Activated CD8-positive, alpha-beta memory T cell treated with anti-CD3 and anti-CD28 coated beads for 48 hours (primary cell): ENCODE data around the gene PRSS50.
"Not testable (repeated sequence)": the region's sequence is repeated elsewhere in the genome, so short reads cannot be mapped to it uniquely, and the experiment has no call there.

ENCODE experiments used
- DNase-seq, 3 experiments: peaks; one replicate each; pipeline ENCODE4 v3.0.0-alpha.2; 2020; ENCODE audit warnings: low read depth in 2 of 3, low spot score in 2 of 3

Gene PRSS50

GRCh38 chr3:46708401-46709156 is 9.1 kb downstream of the PRSS50 start:
- DNase-seq, result no peak

- DNase-seq, result no peak
These were observed 10.1 kb downstream of the PRSS50 start for GRCh38 chr3:46707601-46708011.

DNA sequence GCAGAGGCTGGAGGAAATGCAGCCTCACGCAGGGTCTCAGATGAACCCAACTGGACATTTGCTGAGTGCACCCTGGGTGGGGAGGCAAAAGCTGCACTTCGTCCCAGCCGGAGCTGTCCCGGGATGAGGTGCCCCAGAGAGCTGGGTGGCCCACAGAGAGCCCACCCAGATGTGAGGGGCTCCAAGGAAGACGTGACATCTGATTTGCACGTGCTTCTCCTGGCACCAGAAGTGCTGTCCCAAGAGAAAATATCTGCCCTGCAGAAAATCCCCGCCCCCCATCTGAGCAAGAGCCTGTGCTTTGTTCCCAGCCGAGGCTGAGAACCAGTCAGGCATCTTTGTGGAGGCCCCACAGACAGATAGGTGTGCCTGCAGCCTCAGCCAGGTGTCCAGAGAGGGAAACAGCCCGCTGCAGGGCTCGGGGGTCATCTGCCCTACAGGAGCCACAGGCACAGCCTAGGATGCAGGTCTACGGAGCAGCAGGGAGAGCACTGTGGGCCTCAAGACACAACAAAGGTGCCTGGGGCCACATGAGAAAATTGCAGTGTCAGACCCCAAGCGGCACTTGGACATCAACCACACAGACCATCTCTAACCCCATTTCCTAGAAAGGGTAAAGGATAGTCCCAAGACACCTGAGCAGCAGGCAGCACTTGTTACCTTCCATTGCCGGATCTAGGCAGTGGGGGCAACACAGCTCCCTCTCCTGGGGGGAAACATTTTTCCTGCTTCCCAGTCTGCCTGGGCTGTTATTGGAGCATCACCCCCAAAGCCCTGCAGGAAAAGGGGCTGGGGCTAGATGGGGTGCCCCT is 10.7 kb downstream of the PRSS50 start:
- DNase-seq, result no peak

- no peak for DNase-seq
These were observed 11.7 kb downstream of the PRSS50 start for GRCh38 chr3:46705751-46706552.

GRCh38 chr3:46705022-46705530 is 12.6 kb downstream of the PRSS50 start:
- DNase-seq, result peak in 2 of 3 experiments; percentile 46 to 48

DNA sequence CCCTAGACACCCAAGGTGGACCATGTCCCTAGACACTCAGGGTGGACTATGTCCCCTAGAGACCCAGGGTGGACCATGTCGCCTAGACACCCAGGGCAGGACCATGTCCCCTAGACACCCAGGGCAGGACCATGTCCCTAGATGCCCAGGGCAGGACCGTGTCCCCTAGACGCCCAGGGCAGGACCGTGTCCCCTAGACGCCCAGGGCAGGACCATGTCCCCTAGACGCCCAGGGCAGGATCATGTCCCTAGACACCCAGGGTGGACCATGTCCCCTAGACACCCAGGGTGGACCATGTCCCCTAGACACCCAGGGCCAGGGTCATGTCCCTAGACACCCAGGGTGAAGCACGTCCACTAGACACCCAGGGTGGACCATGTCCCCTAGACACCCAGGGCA is 13.3 kb downstream of the PRSS50 start:
- not testable (repeated sequence) for DNase-seq

GRCh38 chr3:46703013-46703520 is 14.6 kb downstream of the PRSS50 start:
- DNase-seq, result no peak

DNA sequence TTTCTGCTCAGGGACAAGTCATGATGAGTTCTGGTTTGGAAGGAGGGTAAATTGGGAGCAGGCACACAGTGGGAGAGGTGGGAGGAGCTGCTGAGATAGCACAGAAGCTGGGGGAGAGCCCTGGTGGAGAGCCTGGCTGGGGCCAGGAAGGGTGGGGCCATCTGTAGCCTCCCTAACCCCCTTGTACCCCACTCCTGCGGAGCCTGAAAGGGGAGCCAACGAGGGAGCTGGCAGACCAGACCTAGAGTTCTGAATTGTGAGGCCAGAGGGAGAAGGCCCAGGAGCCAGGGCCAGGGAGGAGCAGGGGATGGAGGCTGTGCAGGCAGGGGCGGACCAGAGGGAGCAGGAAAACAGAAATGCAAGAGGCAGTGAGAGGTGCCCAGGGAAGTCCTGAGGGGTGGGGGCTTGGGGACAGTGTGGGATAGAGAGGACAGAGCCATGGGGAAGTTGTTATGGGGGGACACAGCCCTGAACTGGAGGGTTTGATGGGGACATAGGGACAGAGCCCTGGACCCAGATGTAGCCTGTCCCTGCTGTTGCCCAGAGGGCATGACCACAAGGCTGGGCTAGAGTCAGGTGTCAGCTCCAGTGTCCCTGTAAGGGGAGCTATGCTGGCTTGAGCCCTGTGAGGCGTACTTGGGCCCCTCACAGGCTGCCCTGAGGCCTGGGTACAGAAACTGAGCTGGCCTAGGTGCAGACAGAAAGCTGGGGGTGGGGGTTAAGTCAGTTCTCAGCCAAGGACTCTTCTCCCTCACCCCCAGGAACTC is 15.2 kb downstream of the PRSS50 start:
- DNase-seq, result no peak

- no peak for DNase-seq
These were observed 16.3 kb downstream of the PRSS50 start, which contains the start of gene TMIE for GRCh38 chr3:46701181-46701939. Gene TMIE, plus strand, starts transcription at chr3:46701392. Its CDS starts 96 bp downstream, at chr3:46701488.

DNA sequence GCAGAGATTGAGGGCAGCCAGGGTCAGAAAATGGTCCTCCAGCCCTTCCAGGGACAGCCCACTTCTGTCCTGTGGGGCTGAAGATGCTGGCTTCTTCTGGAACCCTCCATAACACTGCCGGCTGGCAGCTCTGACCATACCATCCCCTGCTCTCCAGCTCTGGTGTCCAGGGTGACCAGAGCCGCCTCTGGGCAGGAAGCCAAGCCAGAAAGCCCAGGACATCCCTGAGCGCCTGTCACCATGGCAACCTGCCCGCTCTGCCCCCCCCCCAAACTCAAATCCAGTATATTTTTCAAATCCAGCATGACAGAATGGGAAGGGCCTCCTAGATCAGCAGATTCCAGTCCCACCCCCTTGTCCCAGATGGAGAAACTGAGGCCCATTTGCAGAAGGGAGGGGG is 16.9 kb downstream of the PRSS50 start:
- no peak for DNase-seq

GRCh38 chr3:46699676-46700523 is 17.8 kb downstream of the PRSS50 start:
- no peak for DNase-seq

DNA sequence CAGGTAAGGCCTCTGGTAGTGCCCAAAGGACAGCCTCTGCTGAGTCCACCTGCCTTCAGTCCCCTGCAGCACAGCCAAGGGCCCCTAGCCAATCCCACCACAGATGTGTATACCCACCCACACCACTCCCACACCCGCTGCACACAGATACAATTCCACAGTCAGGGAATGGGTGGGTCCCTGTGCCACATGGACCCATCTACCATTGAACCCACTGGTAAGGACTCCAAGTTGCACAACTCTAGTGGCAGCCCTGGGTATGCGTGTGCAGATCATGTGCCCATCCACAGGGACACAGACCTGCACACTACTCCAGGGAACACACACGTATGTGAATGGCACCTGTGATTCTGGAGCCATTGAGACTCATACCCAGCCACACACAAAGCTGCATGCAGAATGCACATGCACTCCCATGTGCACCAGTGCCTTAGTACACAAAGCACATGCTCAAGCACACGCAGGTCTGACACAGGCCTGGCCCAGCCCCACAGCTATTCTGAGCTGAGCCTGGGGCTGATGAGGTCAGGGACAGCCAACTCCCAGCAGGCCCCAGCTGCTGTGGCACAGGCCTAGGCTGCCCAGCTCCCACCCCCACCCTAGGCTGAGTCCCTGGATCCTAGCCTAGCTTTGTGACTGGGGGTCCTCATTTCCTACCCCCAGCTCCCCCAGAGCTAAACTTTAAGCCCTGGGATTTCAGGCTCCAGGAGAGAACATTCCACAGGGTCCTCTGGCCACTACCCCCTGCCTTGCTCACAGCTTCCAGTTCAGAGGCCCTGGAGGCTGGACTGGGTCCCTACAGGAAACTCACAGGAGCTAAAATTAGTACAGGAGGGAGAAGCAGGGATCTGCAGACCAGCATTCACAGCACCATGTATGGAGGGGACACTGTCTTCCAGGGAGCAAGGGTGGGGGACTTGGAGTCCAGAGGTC is 21.4 kb downstream of the PRSS50 start:
- DNase-seq, result no peak

DNA sequence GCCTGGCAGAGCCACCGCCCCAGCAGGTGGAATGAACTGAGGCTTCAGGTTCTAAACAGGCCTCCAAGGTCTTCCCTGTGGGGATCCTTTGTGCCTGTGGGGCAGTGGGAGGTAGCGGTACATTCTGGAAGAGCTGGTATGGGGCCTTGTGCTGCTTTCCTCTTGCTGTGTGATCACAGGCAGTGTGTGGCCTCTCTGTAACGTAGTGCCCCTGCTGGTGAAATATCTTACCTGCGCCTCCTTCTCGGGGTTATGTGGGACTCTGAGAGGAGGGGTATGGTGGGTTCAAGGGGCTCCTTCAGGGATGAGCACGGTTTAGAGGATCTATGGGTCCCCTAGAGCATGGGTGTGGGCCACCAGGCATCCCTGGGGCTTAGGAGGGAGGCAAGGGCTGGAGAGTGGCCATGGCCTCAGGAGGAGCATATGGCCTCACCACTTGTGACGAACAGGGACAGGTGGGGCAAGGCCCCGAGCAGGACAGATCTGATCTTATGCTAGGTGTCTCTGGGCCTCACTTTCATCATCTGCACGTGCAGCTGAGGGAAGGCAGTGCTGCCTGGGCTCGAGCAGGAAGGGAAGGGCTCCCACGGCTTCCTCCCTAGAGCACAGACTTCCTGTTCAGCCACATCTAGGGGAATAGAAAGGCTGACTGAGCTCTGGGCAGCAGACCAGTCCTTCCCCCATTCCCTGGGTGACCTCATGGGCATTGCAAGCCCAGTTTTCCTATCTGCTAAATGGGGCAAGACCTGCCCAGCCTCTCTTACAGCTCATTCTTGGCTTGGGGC is 22.3 kb downstream of the PRSS50 start:
- no peak for DNase-seq

DNA sequence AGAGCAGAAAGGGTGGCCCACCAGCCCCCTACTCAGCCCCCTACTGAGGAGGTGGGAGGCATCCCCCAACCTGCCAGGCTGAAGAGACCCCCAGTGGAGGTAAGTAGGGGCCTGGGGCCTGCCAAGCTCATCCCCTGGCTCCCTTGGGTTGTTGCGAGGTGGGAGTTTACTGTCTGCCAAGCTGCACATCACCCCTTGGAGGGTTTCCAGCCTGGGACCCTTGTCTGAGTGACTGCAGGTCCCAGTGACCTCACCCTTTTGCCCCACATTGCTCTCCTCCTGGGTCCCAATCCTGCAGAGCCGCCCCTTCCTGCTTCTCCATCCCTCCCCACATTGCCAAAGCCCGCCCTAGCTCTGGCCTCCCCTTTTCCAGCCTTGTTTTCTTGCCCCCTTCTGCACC is 23.1 kb downstream of the PRSS50 start:
- no peak for DNase-seq

GRCh38 chr3:46693892-46694226 is 23.8 kb downstream of the PRSS50 start:
- DNase-seq, result no peak

DNA sequence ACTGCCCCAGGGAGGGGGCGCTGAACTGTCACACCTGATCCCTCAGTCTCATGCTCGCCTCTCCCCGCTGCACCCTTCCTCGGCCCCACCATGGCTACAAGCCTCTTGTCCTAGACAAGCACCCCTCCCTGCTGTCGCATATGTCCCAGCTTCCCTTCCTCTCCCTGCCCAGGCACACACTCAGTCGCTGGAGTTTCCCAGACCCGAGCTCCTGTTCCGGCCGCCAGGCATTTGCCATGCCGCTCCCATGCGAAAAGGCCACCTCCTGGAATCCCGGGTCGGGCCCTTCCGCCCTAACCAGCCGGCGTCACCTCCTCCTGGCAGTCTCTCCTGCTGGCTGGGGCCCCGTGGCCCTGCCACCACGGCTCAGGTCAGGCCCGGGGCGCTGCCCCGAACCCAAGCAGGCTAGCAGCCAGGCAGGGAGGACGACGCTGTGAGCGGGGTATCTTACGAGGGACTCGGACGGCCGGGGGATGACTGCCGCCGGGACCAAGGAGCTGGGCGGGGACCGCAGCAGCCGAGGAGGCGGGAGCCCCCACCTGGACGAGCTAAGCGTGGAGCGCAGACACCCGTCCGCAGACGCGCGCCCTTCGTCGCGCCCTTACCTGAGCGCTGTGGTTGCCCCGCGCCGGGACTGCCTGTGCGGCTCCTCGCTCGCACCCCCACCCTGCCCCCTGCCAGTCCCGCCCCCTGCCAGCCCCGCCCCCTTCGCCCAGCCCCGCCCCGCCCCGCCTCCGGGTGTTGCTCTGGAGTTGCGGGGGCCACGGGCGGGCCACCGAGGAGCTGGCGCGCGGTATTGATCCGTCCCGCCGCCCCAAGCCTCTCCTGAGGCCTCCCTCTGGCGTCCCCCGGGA is 24.4 kb downstream of the PRSS50 start, which contains the start of gene ALS2CL:
Gene ALS2CL, minus strand, starts transcription at position 642 of the 854 bp plus-strand sequence. CDS start 4,239 bp downstream, outside the sequence.
- DNase-seq, result peak in 1 of 3 experiments; percentile 30
